Nephron (organoid): ENCODE data around the gene VANGL2.

Source experiments
- H3K27ac Mint-ChIP-seq, 3 experiments: 2 replicates each; pipeline ENCODE4 v1.8.0; 2020; ENCODE audit warnings: mixed read lengths in 3 of 3, mild to moderate bottlenecking in 2 of 3, moderate library complexity in 1 of 3
- H3K27me3 Mint-ChIP-seq: 2 replicates; pipeline ENCODE4 v1.8.0; 2021; ENCODE audit warnings: low read depth, mild to moderate bottlenecking, moderate library complexity, mixed read lengths
- H3K36me3 Mint-ChIP-seq: 2 replicates; pipeline ENCODE4 v1.8.0; 2020; ENCODE audit warnings: low read depth, mixed read lengths
- H3K4me1 Mint-ChIP-seq: 2 replicates; pipeline ENCODE4 v1.8.0; 2020; ENCODE audit warnings: mixed read lengths
- H3K4me3 Mint-ChIP-seq, 3 experiments: 2 replicates each; pipeline ENCODE4 v1.8.0; 2020; ENCODE audit warnings: mild to moderate bottlenecking in 3 of 3, mixed read lengths in 3 of 3, moderate library complexity in 2 of 3
- H3K9me3 Mint-ChIP-seq: 2 replicates; pipeline ENCODE4 v1.8.0; 2020; ENCODE audit warnings: mixed read lengths
- TF ChIP-seq, protein P1 (sequence below), 3 experiments: fragments of 200-600 bp; sonication (generic); IDR thresholded peaks; one replicate each; pipeline ENCODE4 v1.5.0; 2021; ENCODE audit warnings: antibody characterized with exemption in 3 of 3; ENCODE audit not compliant: unreplicated experiment in 3 of 3

Gene VANGL2

GRCh38 chr1:160399544-160400222, 681 bp upstream of the VANGL2 start:
- H3K4me1 Mint-ChIP-seq = peaks cover 40% of the 10 kb centered on the region
- peak overlapping the region; percentile 80 to 84 (median 80) for H3K4me3 Mint-ChIP-seq
- H3K27me3 Mint-ChIP-seq = peaks cover 4% of the 10 kb centered on the region
- H3K27ac Mint-ChIP-seq = peak overlapping the region; percentile 51 to 82 (median 65)
- no peaks in the 10 kb centered on the region for H3K9me3 Mint-ChIP-seq
- TF ChIP-seq, protein P1, sequence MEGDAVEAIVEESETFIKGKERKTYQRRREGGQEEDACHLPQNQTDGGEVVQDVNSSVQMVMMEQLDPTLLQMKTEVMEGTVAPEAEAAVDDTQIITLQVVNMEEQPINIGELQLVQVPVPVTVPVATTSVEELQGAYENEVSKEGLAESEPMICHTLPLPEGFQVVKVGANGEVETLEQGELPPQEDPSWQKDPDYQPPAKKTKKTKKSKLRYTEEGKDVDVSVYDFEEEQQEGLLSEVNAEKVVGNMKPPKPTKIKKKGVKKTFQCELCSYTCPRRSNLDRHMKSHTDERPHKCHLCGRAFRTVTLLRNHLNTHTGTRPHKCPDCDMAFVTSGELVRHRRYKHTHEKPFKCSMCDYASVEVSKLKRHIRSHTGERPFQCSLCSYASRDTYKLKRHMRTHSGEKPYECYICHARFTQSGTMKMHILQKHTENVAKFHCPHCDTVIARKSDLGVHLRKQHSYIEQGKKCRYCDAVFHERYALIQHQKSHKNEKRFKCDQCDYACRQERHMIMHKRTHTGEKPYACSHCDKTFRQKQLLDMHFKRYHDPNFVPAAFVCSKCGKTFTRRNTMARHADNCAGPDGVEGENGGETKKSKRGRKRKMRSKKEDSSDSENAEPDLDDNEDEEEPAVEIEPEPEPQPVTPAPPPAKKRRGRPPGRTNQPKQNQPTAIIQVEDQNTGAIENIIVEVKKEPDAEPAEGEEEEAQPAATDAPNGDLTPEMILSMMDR (IDR thresholded peaks at IDR 0.05; ENCODE audit: unreplicated experiment in 3 of 3) = peak in 1 of 3 experiments; percentile 26
- H3K36me3 Mint-ChIP-seq = no peaks in the 10 kb centered on the region

DNA sequence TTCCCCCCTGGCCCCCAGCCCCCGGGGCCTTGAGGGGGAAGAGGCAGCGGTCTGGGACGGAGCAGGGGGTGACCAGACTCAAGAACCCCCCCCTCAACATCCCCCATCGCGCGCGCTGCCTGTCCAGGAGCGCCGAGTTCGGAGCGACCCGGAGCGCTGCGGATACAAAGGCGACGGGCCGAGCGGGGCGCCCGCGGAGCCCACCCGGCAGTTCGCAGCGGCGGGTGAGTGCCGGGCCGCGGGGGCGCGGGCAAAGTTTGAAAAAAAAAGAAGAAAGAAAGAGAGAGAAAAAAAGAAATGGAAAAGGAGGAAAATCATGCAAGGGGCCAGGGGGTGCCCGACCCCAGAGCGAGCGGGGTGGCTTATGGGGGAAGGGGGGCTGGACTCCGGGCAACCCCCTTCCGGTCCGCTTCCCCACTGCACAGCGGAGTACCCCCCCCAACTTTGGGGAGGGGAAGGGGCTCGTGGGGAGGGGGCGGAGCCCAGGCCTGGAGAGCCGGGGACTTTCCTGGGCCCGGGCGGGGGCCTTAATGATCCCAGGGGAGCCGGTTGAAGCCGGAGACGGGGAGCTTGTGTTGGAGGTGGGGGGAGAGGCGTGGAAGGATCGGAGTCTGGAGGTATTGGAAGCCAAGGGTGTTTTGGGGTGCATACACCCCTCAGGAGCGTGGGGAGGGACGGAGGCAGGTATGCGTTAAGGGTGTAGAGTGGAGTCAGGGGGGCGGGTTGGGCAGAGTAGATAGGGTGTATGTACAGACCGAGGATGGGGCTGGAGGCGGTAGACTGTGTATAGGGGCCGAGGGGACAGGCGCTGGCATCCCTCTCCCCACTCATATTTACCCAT, 502 bp downstream of the VANGL2 start:
- TF ChIP-seq, protein P1 (IDR thresholded peaks at IDR 0.05; ENCODE audit: unreplicated experiment in 3 of 3) = no peak
- Mint-ChIP-seq H3K4me1 (peaks cover 51% of the 10 kb centered on the region), H3K27me3 (peaks cover 4% of the 10 kb centered on the region), H3K9me3 (no peaks in the 10 kb centered on the region), H3K27ac (peak overlapping the region; percentile 46 to 79 (median 69)), H3K4me3 (peak overlapping the region; percentile 81 to 89 (median 86)), H3K36me3 (peaks cover 3% of the 10 kb centered on the region)

GRCh38 chr1:160401487-160401805, 1.1 kb downstream of the VANGL2 start:
- peaks cover 4% of the 10 kb centered on the region for H3K36me3 Mint-ChIP-seq
- TF ChIP-seq, protein P1 (IDR thresholded peaks at IDR 0.05; ENCODE audit: unreplicated experiment in 3 of 3) = no peak
- no peaks in the 10 kb centered on the region for H3K9me3 Mint-ChIP-seq
- H3K4me3 Mint-ChIP-seq = peak overlapping the region; percentile 81 to 89 (median 86)
- H3K27me3 Mint-ChIP-seq = peaks cover 2% of the 10 kb centered on the region
- peaks cover 56% of the 10 kb centered on the region for H3K4me1 Mint-ChIP-seq
- H3K27ac Mint-ChIP-seq = peak overlapping the region; percentile 46 to 79 (median 69)

- Mint-ChIP-seq H3K27me3 (no peaks in the 10 kb centered on the region), H3K4me1 (peaks cover 57% of the 10 kb centered on the region), H3K36me3 (peaks cover 4% of the 10 kb centered on the region), H3K9me3 (no peaks in the 10 kb centered on the region), H3K27ac (peak overlapping the region; percentile 46 to 79 (median 69)), H3K4me3 (peak overlapping the region; percentile 81 to 89 (median 86))
- TF ChIP-seq, protein P1 (IDR thresholded peaks at IDR 0.05; ENCODE audit: unreplicated experiment in 3 of 3) = no peak
Measured at GRCh38 chr1:160402001-160402795, 1.8 kb downstream of the VANGL2 start.

DNA sequence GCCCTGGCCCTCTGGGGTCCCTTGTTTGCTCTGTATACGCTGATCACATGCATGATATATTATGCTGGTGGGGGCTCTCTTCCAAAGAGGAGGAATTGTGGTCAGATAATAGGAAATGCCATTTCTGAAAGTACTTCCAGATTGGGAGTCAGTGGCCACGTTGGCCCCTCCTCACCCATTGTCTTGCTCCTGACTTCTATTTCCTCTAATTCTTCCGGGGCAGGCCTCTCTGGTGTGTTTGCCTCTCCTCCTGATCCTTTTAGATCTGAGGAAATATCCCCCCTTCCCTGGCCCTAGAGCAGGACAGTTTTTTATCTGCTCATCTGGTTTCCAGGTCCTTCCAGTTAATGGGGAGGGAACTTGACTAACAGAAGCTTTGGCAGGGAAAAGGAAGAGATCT, 2.9 kb downstream of the VANGL2 start:
- Mint-ChIP-seq H3K4me3 (peak overlapping the region; percentile 81 to 89 (median 86)), H3K27me3 (no peaks in the 10 kb centered on the region), H3K9me3 (no peaks in the 10 kb centered on the region), H3K27ac (peak overlapping the region in 2 of 3 experiments; percentile 46 to 79), H3K4me1 (peaks cover 57% of the 10 kb centered on the region), H3K36me3 (peaks cover 4% of the 10 kb centered on the region)
- TF ChIP-seq, protein P1 (IDR thresholded peaks at IDR 0.05; ENCODE audit: unreplicated experiment in 3 of 3) = no peak
